GM23248 (cell line): ENCODE measurements around the gene PIP4K2A. TPM values are rescaled to one million over a fixed set of nuclear protein-coding genes. Genes with fewer than 3 reads are reported as not detected.
A peak's percentile ranks its signal among the peaks of the same experiment; 100 is the strongest.

Experiments used
- DNase-seq: peaks from one replicate; pipeline ENCODE4 v3.0.0-alpha.2; 2015
- H2AFZ ChIP-seq: fragments of 200-600 bp; sonication (generic); 2 replicates; pipeline ENCODE4 v1.6.1; 2016; ENCODE audit warnings: antibody characterized with exemption
- H3F3A ChIP-seq: fragments of 200-600 bp; sonication (generic); 2 replicates; pipeline ENCODE4 v1.6.1; 2016; ENCODE audit warnings: mild to moderate bottlenecking, antibody characterized with exemption, mixed run types; ENCODE audit not compliant: insufficient read depth
- H3K27ac ChIP-seq: fragments of 200-600 bp; sonication (generic); 2 replicates; pipeline ENCODE4 v1.5.1; 2016; ENCODE audit warnings: mild to moderate bottlenecking
- H3K27me3 ChIP-seq: fragments of 200-600 bp; sonication (generic); replicated peaks from 2 replicates; pipeline ENCODE4 v1.6.1; 2016; ENCODE audit warnings: mild to moderate bottlenecking; ENCODE audit not compliant: insufficient read depth
- H3K36me3 ChIP-seq: fragments of 200-600 bp; sonication (generic); 2 replicates; pipeline ENCODE4 v1.6.1; 2016; ENCODE audit warnings: low read depth, mild to moderate bottlenecking
- H3K4me1 ChIP-seq: fragments of 200-600 bp; sonication (generic); 2 replicates; pipeline ENCODE4 v1.6.1; 2016; ENCODE audit warnings: mild to moderate bottlenecking; ENCODE audit not compliant: insufficient read depth
- H3K4me2 ChIP-seq: fragments of 200-600 bp; sonication (generic); one replicate; pipeline ENCODE4 v1.6.1; 2016; ENCODE audit warnings: mild to moderate bottlenecking; ENCODE audit not compliant: unreplicated experiment
- H3K4me3 ChIP-seq: fragments of 200-600 bp; sonication (generic); 2 replicates; pipeline ENCODE4 v1.5.1; 2016; ENCODE audit warnings: mild to moderate bottlenecking
- H3K79me2 ChIP-seq: fragments of 200-600 bp; sonication (generic); 2 replicates; pipeline ENCODE4 v1.6.1; 2016; ENCODE audit warnings: mild to moderate bottlenecking; ENCODE audit not compliant: insufficient read depth
- H3K9ac ChIP-seq: fragments of 200-600 bp; sonication (generic); 2 replicates; pipeline ENCODE4 v1.6.1; 2016; ENCODE audit warnings: mild to moderate bottlenecking
- H3K9me2 ChIP-seq: fragments of 200-600 bp; sonication (generic); 2 replicates; pipeline ENCODE4 v1.6.1; 2016; ENCODE audit warnings: mixed run types, mild to moderate bottlenecking, moderate library complexity; ENCODE audit not compliant: insufficient read depth
- H3K9me3 ChIP-seq: fragments of 200-600 bp; sonication (generic); one replicate; pipeline ENCODE4 v1.6.1; 2017; ENCODE audit warnings: low read depth
- H4K20me1 ChIP-seq: fragments of 200-600 bp; sonication (generic); 2 replicates; pipeline ENCODE4 v1.6.0; 2016; ENCODE audit not compliant: insufficient read depth
- EZH2 ChIP-seq: fragments of 200-600 bp; sonication (generic); IDR thresholded peaks from 2 replicates; pipeline ENCODE4 v1.6.1; 2018; ENCODE audit warnings: antibody characterized with exemption, mild to moderate bottlenecking; ENCODE audit not compliant: insufficient read depth, poor library complexity, severe bottlenecking
- EZH2phosphoT487 ChIP-seq: fragments of 200-600 bp; sonication (generic); IDR thresholded peaks from 2 replicates; pipeline ENCODE4 v1.6.1; 2018; ENCODE audit warnings: antibody characterized with exemption, moderate library complexity, mild to moderate bottlenecking, low read depth; ENCODE audit not compliant: insufficient read depth
- WGBS, 2 experiments: methylation state at CpG; one replicate each; pipeline ENCODE4 v1.1.6; 2015 to 2017; ENCODE audit warnings: low lambda C conversion rate in 2 of 2, low coverage in 1 of 2; ENCODE audit errors: missing lambda C conversion rate in 2 of 2; 5-methylcytosine and 5-hydroxymethylcytosine counted together
- in situ Hi-C: fragments of 300-500 bp; cut with MboI; formaldehyde crosslinking; loops from 2 replicates; pipeline ENCODE4 v1.15.0; 2020
- polyA plus RNA-seq: library from polyadenylated mRNA; unstranded; fragments of >200 nt; fragmentation: Nextera tagmentation; extraction: Ambion mirVana; gene quantifications from 2 replicates; pipeline ENCODE4 v1.2.1, GENCODE V29; 2016
- total RNA-seq: library from RNA; depleted of rRNA; stranded (reverse); fragments of >200 nt; shearing (Covaris generic); gene quantifications from 2 replicates; pipeline ENCODE4 v1.2.3, GENCODE V29; 2014

PIP4K2A gene
- total and polyA plus RNA-seq, 2 experiments from 2014 or later: 19.8 to 26.9 TPM

GRCh38 chr10:22629126-22629525, 85.3 kb downstream of the PIP4K2A start:
- peaks cover 92% of the 10 kb centered on the region for H3K79me2 ChIP-seq
- WGBS, 2 experiments: 49 to 61% methylated on average over 2 of the region's 2 CpGs
- H4K20me1 ChIP-seq: peaks cover 5% of the 10 kb centered on the region; the same call in 1 of the 2 replicates
- no peaks in the 10 kb centered on the region for H3K27me3 ChIP-seq
- H3K9me3 ChIP-seq: no peaks in the 10 kb centered on the region
- TF ChIP-seq EZH2phosphoT487 (no peak), EZH2 (no peak)
- no peak overlapping the region for H3K4me3 ChIP-seq
- no peak overlapping the region for H3K9ac ChIP-seq
- H3K4me1 ChIP-seq: peaks cover 54% of the 10 kb centered on the region
- no peak overlapping the region for H2AFZ ChIP-seq
- no peaks in the 10 kb centered on the region for H3K36me3 ChIP-seq
- H3F3A ChIP-seq: peaks cover 38% of the 10 kb centered on the region
- in situ Hi-C loops: no loop called here
- H3K27ac ChIP-seq: no peak overlapping the region
- no peaks in the 10 kb centered on the region for H3K9me2 ChIP-seq
- DNase-seq: peak; percentile 69
- peak overlapping the region; percentile 12 for H3K4me2 ChIP-seq

- Histone ChIP-seq H3K9me2 (no peaks in the 10 kb centered on the region), H3K36me3 (no peaks in the 10 kb centered on the region), H3K27me3 (no peaks in the 10 kb centered on the region), H3K79me2 (peaks cover 85% of the 10 kb centered on the region), H2AFZ (no peak overlapping the region), H3K9me3 (no peaks in the 10 kb centered on the region), H3K4me1 (peaks cover 62% of the 10 kb centered on the region), H3K4me2 (no peak overlapping the region), H3K9ac (no peak overlapping the region), H3K4me3 (no peak overlapping the region), H4K20me1 (peaks cover 5% of the 10 kb centered on the region; the same call in 1 of the 2 replicates), H3F3A (peaks cover 47% of the 10 kb centered on the region), H3K27ac (no peak overlapping the region)
- TF ChIP-seq EZH2 (no peak), EZH2phosphoT487 (no peak)
- no peak for DNase-seq
- in situ Hi-C loops: no loop called here
- 83% methylated on average over 5 of the region's 5 CpGs for WGBS, 2 experiments
These were observed 86.1 kb downstream of the PIP4K2A start for GRCh38 chr10:22628309-22628708.

GRCh38 chr10:22626784-22627183, 87.6 kb downstream of the PIP4K2A start:
- Histone ChIP-seq H3K9ac (0 out of 2 replicates have a peak overlapping the region, but pooled peaks have one; percentile 6), H3K79me2 (peaks cover 86% of the 10 kb centered on the region), H4K20me1 (peaks cover 5% of the 10 kb centered on the region; the same call in 1 of the 2 replicates), H3F3A (peaks cover 54% of the 10 kb centered on the region), H3K4me2 (peak overlapping the region; percentile 44), H2AFZ (no peak overlapping the region), H3K9me2 (no peaks in the 10 kb centered on the region), H3K4me1 (peaks cover 63% of the 10 kb centered on the region), H3K9me3 (no peaks in the 10 kb centered on the region), H3K4me3 (no peak overlapping the region), H3K27ac (no peak overlapping the region), H3K27me3 (no peaks in the 10 kb centered on the region), H3K36me3 (no peaks in the 10 kb centered on the region)
- in situ Hi-C loops: no loop called here
- no peak for TF ChIP-seq EZH2phosphoT487
- TF ChIP-seq EZH2: no peak
- 80 to 86% methylated on average over 2 of the region's 2 CpGs for WGBS, 2 experiments
- DNase-seq: peak; percentile 20

- DNase-seq: no peak
- 88 to 92% methylated on average over 9 of the region's 9 CpGs for WGBS, 2 experiments
- Histone ChIP-seq H3K9ac (no peak overlapping the region), H4K20me1 (peaks cover 5% of the 10 kb centered on the region; the same call in 1 of the 2 replicates), H3K27me3 (no peaks in the 10 kb centered on the region), H3F3A (peaks cover 47% of the 10 kb centered on the region), H3K9me3 (no peaks in the 10 kb centered on the region), H3K36me3 (no peaks in the 10 kb centered on the region), H3K4me1 (peaks cover 69% of the 10 kb centered on the region), H3K79me2 (peaks cover 88% of the 10 kb centered on the region), H3K4me2 (no peak overlapping the region), H3K9me2 (no peaks in the 10 kb centered on the region), H3K27ac (no peak overlapping the region), H3K4me3 (no peak overlapping the region), H2AFZ (no peak overlapping the region)
- no peak for TF ChIP-seq EZH2
- TF ChIP-seq EZH2phosphoT487: no peak
- in situ Hi-C loops: no loop called here
These were observed 88.7 kb downstream of the PIP4K2A start for GRCh38 chr10:22625516-22626290.
